H1 (cell line): ENCODE measurements around the gene SFT2D1. TPM values are rescaled to one million over a fixed set of nuclear protein-coding genes. Genes with fewer than 3 reads are reported as not detected.

Experiments used
- ASH2L ChIP-seq: fragments of 200-600, 300-600 bp; sonication (generic); IDR thresholded peaks from one replicate; pipeline ENCODE4 v1.7.1; 2017; ENCODE audit warnings: low read length
- CBX5 ChIP-seq: fragments of 300-800, 300-1000 bp; sonication (generic); IDR thresholded peaks from 2 replicates; pipeline ENCODE4 v1.7.1; 2016; ENCODE audit warnings: antibody characterized with exemption, low read length, low read depth
- CHD2 ChIP-seq: IDR thresholded peaks from 2 replicates; pipeline ENCODE4 v1.6.1; 2012; ENCODE audit warnings: low read length, improper control_type of control experiment
- CREB1 ChIP-seq: IDR thresholded peaks from 2 replicates; pipeline ENCODE4 v1.6.1; 2012; ENCODE audit warnings: inconsistent platforms
- EP300 ChIP-seq, 2 experiments: IDR thresholded peaks; 1 replicate in 1 of 2; 2 replicates in 1 of 2; pipeline ENCODE4 v1.6.1; 2011 to 2012; ENCODE audit warnings: low read depth in 2 of 2, low read length in 2 of 2, mild to moderate bottlenecking in 2 of 2, borderline replicate concordance in 1 of 2, inconsistent platforms in 1 of 2, moderate library complexity in 1 of 2
- HDAC6 ChIP-seq: IDR thresholded peaks from one replicate; pipeline ENCODE4 v1.7.1; 2012; ENCODE audit warnings: low read depth, mild to moderate bottlenecking, inconsistent platforms, low read length, moderate library complexity
- JUN ChIP-seq: IDR thresholded peaks from 2 replicates; pipeline ENCODE4 v1.6.1; 2011; ENCODE audit warnings: low read depth, mild to moderate bottlenecking, improper control_type of control experiment, low read length
- KDM1A ChIP-seq: fragments of 200-600, 300-600 bp; sonication (generic); IDR thresholded peaks from 2 replicates; pipeline ENCODE4 v1.7.1; 2016; ENCODE audit warnings: mild to moderate bottlenecking, low read length, borderline replicate concordance
- POLR2A ChIP-seq, 2 experiments: IDR thresholded peaks; 1 replicate in 1 of 2; 2 replicates in 1 of 2; pipeline ENCODE4 v1.6.1; 2011; ENCODE audit warnings: low read depth in 2 of 2, low read length in 2 of 2, mild to moderate bottlenecking in 2 of 2; ENCODE audit errors: control extremely low read depth in 1 of 2
- RNF2 ChIP-seq: fragments of 200-900, 300-1000 bp; sonication (generic); IDR thresholded peaks from 2 replicates; pipeline ENCODE4 v1.7.1; 2016; ENCODE audit warnings: borderline replicate concordance, low read depth, mild to moderate bottlenecking, antibody characterized with exemption, low read length; ENCODE audit not compliant: poor library complexity, severe bottlenecking; ENCODE audit errors: missing control alignments
- SAP30 ChIP-seq: fragments of 300-600 bp; sonication (generic); IDR thresholded peaks from 2 replicates; pipeline ENCODE4 v1.7.1; 2012; ENCODE audit warnings: low read length, moderate library complexity, mild to moderate bottlenecking, inconsistent platforms; ENCODE audit not compliant: insufficient read depth, insufficient replicate concordance
- SIN3A ChIP-seq, 2 experiments: IDR thresholded peaks in 1 of 2; conservative IDR thresholded peaks in 1 of 2; 2 replicates each; pipeline ENCODE4 v1.6.1; 2011 to 2012; ENCODE audit warnings: low read length in 2 of 2, improper control_type of control experiment in 1 of 2, low read depth in 1 of 2, mild to moderate bottlenecking in 1 of 2
- SUZ12 ChIP-seq: fragments of 200-600 bp; sonication (generic); IDR thresholded peaks from 2 replicates; pipeline ENCODE4 v1.6.1; 2012; ENCODE audit warnings: mild to moderate bottlenecking, inconsistent platforms, low read length, moderate library complexity, mixed read lengths
- polyA plus RNA-seq, 7 experiments: library from polyadenylated mRNA; depleted of rRNA in 3 of 7; stranded (reverse) in 5 of 7; unstranded in 2 of 7; fragments of >200 nt in 5 of 7; fragments of 200-250 nt in 2 of 7; gene quantifications; 1 replicate in 5 of 7; 2 replicates in 1 of 7; 4 replicates in 1 of 7; pipeline versions ENCODE4 v1.2.1 to v1.2.3, GENCODE V29; 2011 to 2013; ENCODE audit warnings: missing spikeins in 2 of 7, mixed read lengths in 2 of 7
- total RNA-seq: library from RNA; stranded (reverse); fragmentation: NEBNext Ultra II Directional; extraction: Animal tissue kit (Norgen Biotek cat#: 25700); gene quantifications from 2 replicates; pipeline ENCODE4 v1.2.1, GENCODE V29; 2021

SFT2D1 gene
- total and polyA plus RNA-seq, 2 of the 8 experiments (the other 6 are each of a cell fraction or from before 2014, with no cell fraction given) = 52.3 to 76.1 TPM

DNA sequence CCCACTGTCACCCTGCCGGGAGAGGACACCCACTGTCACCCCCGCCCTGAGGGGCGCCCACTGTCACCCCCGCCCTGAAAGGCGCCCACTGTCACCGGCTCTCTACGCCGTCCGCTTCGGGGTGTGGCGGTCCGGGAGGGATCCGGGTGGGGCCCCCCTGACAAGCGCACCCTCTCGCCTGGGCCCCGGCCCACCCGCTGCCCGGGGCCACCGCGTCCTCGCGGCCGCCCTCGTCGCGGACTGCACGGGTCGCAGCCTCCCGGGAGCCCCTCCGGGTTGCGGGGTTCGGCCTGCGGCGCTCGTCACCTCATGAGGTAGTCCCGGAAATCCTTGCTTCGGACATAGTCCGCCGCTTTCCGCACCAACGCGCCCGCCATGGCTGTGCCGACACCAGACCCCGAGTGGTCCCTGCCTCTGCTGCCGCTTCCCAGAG is 40.2 kb upstream of the SFT2D1 start (continued):
- TF ChIP-seq RNF2 = no peak
- TF ChIP-seq SUZ12 = no peak; the same call in 1 of the 2 replicates
- no peak for TF ChIP-seq JUN
- no peak for TF ChIP-seq HDAC6
- TF ChIP-seq CHD2 = no peak
- TF ChIP-seq CREB1 = no peak
- no peak for TF ChIP-seq SIN3A (conservative IDR thresholded peaks at IDR 0.05 in 1 of 2, IDR thresholded peaks at IDR 0.05 in 1 of 2; ENCODE audit: low read depth in 1 of 2, low read length in 2 of 2)
- no peak for TF ChIP-seq KDM1A
- TF ChIP-seq ASH2L = peak; percentile 1
- TF ChIP-seq EP300 (IDR thresholded peaks at IDR 0.05; ENCODE audit: borderline replicate concordance in 1 of 2, low read depth in 2 of 2, low read length in 2 of 2) = no peak
- TF ChIP-seq POLR2A (IDR thresholded peaks at IDR 0.05; ENCODE audit: control extremely low read depth in 1 of 2, low read depth in 2 of 2, low read length in 2 of 2) = no peak
- no peak for TF ChIP-seq CBX5
- peak; percentile 35 for TF ChIP-seq SAP30
